ENCODE measurements around the gene MGP. TPM values are rescaled to one million over a fixed set of nuclear protein-coding genes. Genes with fewer than 3 reads are reported as not detected.

MGP gene
- total and polyA plus RNA-seq, 2 of the 8 experiments (the other 6 are each of a cell fraction or from before 2014, with no cell fraction given), result not detected

DNA sequence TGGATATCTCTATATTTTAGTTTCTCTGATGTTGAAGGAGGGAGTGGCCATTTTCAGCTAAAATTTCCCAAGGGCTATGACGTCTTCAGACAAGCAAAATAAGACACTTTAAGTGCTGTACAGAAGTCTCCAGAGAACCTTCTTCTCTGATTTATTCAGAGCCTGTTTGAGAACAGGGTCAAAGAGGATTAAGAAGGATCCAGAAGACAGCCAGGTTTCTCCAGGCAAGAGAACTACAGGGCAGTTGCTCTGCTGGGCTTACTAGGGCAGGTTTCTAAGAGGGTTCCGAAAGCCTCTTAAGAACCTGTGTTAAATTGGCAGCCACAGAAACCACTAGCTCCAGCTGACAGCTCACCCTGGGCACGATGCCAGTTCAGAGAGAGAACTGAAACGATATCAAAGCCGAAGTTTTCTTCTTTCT is 1.2 kb downstream of the MGP start (continued):
- TF ChIP-seq, protein P1, sequence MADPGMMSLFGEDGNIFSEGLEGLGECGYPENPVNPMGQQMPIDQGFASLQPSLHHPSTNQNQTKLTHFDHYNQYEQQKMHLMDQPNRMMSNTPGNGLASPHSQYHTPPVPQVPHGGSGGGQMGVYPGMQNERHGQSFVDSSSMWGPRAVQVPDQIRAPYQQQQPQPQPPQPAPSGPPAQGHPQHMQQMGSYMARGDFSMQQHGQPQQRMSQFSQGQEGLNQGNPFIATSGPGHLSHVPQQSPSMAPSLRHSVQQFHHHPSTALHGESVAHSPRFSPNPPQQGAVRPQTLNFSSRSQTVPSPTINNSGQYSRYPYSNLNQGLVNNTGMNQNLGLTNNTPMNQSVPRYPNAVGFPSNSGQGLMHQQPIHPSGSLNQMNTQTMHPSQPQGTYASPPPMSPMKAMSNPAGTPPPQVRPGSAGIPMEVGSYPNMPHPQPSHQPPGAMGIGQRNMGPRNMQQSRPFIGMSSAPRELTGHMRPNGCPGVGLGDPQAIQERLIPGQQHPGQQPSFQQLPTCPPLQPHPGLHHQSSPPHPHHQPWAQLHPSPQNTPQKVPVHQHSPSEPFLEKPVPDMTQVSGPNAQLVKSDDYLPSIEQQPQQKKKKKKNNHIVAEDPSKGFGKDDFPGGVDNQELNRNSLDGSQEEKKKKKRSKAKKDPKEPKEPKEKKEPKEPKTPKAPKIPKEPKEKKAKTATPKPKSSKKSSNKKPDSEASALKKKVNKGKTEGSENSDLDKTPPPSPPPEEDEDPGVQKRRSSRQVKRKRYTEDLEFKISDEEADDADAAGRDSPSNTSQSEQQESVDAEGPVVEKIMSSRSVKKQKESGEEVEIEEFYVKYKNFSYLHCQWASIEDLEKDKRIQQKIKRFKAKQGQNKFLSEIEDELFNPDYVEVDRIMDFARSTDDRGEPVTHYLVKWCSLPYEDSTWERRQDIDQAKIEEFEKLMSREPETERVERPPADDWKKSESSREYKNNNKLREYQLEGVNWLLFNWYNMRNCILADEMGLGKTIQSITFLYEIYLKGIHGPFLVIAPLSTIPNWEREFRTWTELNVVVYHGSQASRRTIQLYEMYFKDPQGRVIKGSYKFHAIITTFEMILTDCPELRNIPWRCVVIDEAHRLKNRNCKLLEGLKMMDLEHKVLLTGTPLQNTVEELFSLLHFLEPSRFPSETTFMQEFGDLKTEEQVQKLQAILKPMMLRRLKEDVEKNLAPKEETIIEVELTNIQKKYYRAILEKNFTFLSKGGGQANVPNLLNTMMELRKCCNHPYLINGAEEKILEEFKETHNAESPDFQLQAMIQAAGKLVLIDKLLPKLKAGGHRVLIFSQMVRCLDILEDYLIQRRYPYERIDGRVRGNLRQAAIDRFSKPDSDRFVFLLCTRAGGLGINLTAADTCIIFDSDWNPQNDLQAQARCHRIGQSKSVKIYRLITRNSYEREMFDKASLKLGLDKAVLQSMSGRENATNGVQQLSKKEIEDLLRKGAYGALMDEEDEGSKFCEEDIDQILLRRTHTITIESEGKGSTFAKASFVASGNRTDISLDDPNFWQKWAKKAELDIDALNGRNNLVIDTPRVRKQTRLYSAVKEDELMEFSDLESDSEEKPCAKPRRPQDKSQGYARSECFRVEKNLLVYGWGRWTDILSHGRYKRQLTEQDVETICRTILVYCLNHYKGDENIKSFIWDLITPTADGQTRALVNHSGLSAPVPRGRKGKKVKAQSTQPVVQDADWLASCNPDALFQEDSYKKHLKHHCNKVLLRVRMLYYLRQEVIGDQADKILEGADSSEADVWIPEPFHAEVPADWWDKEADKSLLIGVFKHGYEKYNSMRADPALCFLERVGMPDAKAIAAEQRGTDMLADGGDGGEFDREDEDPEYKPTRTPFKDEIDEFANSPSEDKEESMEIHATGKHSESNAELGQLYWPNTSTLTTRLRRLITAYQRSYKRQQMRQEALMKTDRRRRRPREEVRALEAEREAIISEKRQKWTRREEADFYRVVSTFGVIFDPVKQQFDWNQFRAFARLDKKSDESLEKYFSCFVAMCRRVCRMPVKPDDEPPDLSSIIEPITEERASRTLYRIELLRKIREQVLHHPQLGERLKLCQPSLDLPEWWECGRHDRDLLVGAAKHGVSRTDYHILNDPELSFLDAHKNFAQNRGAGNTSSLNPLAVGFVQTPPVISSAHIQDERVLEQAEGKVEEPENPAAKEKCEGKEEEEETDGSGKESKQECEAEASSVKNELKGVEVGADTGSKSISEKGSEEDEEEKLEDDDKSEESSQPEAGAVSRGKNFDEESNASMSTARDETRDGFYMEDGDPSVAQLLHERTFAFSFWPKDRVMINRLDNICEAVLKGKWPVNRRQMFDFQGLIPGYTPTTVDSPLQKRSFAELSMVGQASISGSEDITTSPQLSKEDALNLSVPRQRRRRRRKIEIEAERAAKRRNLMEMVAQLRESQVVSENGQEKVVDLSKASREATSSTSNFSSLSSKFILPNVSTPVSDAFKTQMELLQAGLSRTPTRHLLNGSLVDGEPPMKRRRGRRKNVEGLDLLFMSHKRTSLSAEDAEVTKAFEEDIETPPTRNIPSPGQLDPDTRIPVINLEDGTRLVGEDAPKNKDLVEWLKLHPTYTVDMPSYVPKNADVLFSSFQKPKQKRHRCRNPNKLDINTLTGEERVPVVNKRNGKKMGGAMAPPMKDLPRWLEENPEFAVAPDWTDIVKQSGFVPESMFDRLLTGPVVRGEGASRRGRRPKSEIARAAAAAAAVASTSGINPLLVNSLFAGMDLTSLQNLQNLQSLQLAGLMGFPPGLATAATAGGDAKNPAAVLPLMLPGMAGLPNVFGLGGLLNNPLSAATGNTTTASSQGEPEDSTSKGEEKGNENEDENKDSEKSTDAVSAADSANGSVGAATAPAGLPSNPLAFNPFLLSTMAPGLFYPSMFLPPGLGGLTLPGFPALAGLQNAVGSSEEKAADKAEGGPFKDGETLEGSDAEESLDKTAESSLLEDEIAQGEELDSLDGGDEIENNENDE (IDR thresholded peaks at IDR 0.05; ENCODE audit: insufficient replicate concordance, low read length), result no peak
- no peak for TF ChIP-seq SUZ12 (IDR thresholded peaks at IDR 0.05; ENCODE audit: low read length)
- TF ChIP-seq GTF2F1 (IDR thresholded peaks at IDR 0.05; ENCODE audit: borderline replicate concordance, low read depth, low read length), result no peak
- TF ChIP-seq KDM5A (IDR thresholded peaks at IDR 0.05; ENCODE audit: low read length), result no peak
- no peak for TF ChIP-seq ASH2L (IDR thresholded peaks at IDR 0.05; ENCODE audit: low read length)
- no peak for TF ChIP-seq SP4 (IDR thresholded peaks at IDR 0.05; ENCODE audit: low read length)
- no peak for TF ChIP-seq NRF1 (IDR thresholded peaks at IDR 0.05; ENCODE audit: low read depth, low read length)
- TF ChIP-seq, protein P2, sequence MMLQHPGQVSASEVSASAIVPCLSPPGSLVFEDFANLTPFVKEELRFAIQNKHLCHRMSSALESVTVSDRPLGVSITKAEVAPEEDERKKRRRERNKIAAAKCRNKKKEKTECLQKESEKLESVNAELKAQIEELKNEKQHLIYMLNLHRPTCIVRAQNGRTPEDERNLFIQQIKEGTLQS (IDR thresholded peaks at IDR 0.05; ENCODE audit: insufficient read depth, low read depth, low read length), result no peak
- no peak for TF ChIP-seq JUN (IDR thresholded peaks at IDR 0.05; ENCODE audit: low read depth, low read length)

Measured in H1 (cell line).